Loucy (cell line): ENCODE measurements around the gene RPTOR.

Experiments used
- EZH2phosphoT487 ChIP-seq: fragments of 200-600 bp; IDR thresholded peaks from 2 replicates; pipeline ENCODE4 v1.6.1; 2018; ENCODE audit warnings: antibody characterized with exemption, mild to moderate bottlenecking, moderate library complexity, borderline replicate concordance
- TF ChIP-seq, protein P1 (sequence below): fragments of 200-600 bp; sonication (generic); conservative IDR thresholded peaks from 2 replicates; pipeline ENCODE4 v1.5.1; 2014; ENCODE audit warnings: mild to moderate bottlenecking, antibody characterized with exemption, low read length

DNA sequence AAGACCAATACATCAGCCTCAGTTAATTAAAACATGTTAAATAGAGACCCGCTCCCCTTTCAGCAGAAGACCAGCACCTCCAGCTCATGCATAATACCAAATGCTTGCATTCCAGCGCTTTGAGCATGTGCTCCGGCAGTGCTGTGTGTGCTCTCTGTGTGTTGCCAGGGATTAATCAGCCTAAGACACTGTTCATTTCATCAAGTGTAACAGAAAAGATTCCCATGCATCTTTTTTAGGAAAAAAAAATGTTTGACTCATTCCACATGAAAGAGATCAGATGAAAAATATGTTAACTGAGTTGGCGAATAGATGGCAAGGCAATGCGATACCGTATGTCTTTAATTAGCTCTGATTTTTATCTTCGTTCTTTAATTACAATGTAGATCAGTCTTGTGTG is 187.6 kb downstream of the RPTOR start:
- TF ChIP-seq, protein P1, sequence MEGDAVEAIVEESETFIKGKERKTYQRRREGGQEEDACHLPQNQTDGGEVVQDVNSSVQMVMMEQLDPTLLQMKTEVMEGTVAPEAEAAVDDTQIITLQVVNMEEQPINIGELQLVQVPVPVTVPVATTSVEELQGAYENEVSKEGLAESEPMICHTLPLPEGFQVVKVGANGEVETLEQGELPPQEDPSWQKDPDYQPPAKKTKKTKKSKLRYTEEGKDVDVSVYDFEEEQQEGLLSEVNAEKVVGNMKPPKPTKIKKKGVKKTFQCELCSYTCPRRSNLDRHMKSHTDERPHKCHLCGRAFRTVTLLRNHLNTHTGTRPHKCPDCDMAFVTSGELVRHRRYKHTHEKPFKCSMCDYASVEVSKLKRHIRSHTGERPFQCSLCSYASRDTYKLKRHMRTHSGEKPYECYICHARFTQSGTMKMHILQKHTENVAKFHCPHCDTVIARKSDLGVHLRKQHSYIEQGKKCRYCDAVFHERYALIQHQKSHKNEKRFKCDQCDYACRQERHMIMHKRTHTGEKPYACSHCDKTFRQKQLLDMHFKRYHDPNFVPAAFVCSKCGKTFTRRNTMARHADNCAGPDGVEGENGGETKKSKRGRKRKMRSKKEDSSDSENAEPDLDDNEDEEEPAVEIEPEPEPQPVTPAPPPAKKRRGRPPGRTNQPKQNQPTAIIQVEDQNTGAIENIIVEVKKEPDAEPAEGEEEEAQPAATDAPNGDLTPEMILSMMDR = no peak
- no peak for TF ChIP-seq EZH2phosphoT487
